ENCODE results near the gene APBA2.

APBA2 gene

DNA sequence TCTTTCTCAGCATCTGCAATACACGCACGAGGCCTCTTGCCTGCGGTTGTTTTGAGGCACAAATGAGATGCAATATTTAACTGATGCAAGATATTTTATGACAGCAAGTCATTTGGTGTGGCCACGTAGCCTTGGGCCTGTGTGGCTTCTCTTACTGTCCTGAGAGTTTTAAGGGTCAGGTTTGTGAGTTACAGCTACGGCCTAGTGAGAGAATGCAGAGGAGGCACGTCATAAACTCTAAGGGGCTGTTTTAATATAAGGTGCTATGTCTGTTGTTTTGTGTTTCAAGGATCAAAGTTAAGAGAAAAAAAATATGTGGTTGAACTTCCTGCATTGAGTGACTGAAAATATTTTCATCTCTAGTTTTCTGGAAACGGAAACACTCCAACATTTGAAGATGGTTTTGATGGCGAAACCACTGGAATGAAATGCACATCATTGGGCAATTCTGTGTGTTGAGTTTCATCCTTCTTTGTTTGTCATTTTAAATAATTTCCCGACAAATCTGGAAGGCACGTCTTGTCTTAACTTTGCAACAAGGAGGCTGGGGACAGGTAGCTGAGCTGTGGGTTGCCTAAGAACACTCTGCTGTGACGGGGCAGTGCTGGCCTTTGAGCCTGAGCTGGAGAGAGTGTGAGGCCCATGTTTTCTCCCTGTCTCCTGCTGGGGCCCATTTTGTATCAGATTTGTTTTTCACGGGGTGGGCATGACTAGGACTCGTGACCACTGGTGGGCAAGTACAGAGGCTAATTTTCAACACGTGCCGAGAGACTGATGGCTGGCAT is 5.1 kb downstream of the APBA2 start:
- Histone ChIP-seq H3F3A (ENCODE audit: insufficient read depth, low read length) (0 out of 2 replicates have a peak, but pooled peaks cover 7% of the 10 kb centered on the region), H3K4me3 (ENCODE audit: low read length) (no peak overlapping the region), H3K4me1 (ENCODE audit: low read length) (0 out of 2 replicates have a peak, but pooled peaks cover 11% of the 10 kb centered on the region), H3K9me3 (replicated peaks; ENCODE audit: insufficient read depth, low read length) (no peaks in the 10 kb centered on the region), H3K36me3 (replicated peaks; ENCODE audit: insufficient read depth, low read length) (no peaks in the 10 kb centered on the region), H4K20me1 (ENCODE audit: insufficient read depth, low read length) (no peaks in the 10 kb centered on the region), H3K79me2 (ENCODE audit: low read length) (peaks cover 58% of the 10 kb centered on the region), H3K9me2 (replicated peaks; ENCODE audit: insufficient read depth, low read length) (no peaks in the 10 kb centered on the region), H3K9ac (ENCODE audit: low read length) (no peak overlapping the region), H3K4me2 (ENCODE audit: low read depth, low read length) (no peak overlapping the region), H3K27ac (ENCODE audit: low read length) (no peak overlapping the region), H2AFZ (ENCODE audit: low read length) (no peak overlapping the region), H3K27me3 (replicated peaks; ENCODE audit: insufficient read depth, low read length) (no peaks in the 10 kb centered on the region)
- no peak for DNase-seq
- TF ChIP-seq, protein P1, sequence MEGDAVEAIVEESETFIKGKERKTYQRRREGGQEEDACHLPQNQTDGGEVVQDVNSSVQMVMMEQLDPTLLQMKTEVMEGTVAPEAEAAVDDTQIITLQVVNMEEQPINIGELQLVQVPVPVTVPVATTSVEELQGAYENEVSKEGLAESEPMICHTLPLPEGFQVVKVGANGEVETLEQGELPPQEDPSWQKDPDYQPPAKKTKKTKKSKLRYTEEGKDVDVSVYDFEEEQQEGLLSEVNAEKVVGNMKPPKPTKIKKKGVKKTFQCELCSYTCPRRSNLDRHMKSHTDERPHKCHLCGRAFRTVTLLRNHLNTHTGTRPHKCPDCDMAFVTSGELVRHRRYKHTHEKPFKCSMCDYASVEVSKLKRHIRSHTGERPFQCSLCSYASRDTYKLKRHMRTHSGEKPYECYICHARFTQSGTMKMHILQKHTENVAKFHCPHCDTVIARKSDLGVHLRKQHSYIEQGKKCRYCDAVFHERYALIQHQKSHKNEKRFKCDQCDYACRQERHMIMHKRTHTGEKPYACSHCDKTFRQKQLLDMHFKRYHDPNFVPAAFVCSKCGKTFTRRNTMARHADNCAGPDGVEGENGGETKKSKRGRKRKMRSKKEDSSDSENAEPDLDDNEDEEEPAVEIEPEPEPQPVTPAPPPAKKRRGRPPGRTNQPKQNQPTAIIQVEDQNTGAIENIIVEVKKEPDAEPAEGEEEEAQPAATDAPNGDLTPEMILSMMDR (IDR thresholded peaks at IDR 0.05; ENCODE audit: low read length), result no peak
- no peak for TF ChIP-seq EZH2 (optimal IDR thresholded peaks at IDR 0.05; ENCODE audit: low read depth, low read length)
- TF ChIP-seq EZH2phosphoT487 (IDR thresholded peaks at IDR 0.05; ENCODE audit: low read length), result no peak

DNA sequence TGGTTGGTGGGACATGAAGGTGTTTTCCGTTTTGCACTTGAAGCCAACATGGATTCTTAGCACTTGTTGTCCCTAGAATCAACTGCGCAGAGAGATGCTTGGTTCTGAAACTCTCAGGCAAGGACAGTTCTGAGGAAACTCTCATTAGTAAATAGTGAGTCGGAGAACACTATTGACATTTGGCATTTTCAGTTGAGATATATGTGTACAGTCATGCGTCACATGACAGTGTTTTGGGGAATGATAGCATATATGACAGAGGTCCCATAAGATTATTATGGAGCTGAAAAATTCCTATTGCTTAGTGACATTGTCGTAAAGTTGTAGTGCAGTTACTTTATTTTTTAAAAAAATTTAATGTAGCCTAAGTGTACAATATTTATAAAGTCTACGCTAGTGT is 5.8 kb downstream of the APBA2 start:
- Histone ChIP-seq H2AFZ (ENCODE audit: low read length) (no peak overlapping the region), H3K36me3 (replicated peaks; ENCODE audit: insufficient read depth, low read length) (no peaks in the 10 kb centered on the region), H3K27ac (ENCODE audit: low read length) (no peak overlapping the region), H3F3A (ENCODE audit: insufficient read depth, low read length) (0 out of 2 replicates have a peak, but pooled peaks cover 7% of the 10 kb centered on the region), H3K9me3 (replicated peaks; ENCODE audit: insufficient read depth, low read length) (no peaks in the 10 kb centered on the region), H3K4me1 (ENCODE audit: low read length) (0 out of 2 replicates have a peak, but pooled peaks cover 11% of the 10 kb centered on the region), H3K9ac (ENCODE audit: low read length) (no peak overlapping the region), H3K9me2 (replicated peaks; ENCODE audit: insufficient read depth, low read length) (no peaks in the 10 kb centered on the region), H3K4me2 (ENCODE audit: low read depth, low read length) (no peak overlapping the region), H3K4me3 (ENCODE audit: low read length) (no peak overlapping the region), H3K79me2 (ENCODE audit: low read length) (peaks cover 58% of the 10 kb centered on the region), H4K20me1 (ENCODE audit: insufficient read depth, low read length) (no peaks in the 10 kb centered on the region), H3K27me3 (replicated peaks; ENCODE audit: insufficient read depth, low read length) (no peaks in the 10 kb centered on the region)
- DNase-seq, result no peak
- no peak for TF ChIP-seq EZH2 (optimal IDR thresholded peaks at IDR 0.05; ENCODE audit: low read depth, low read length)
- TF ChIP-seq EZH2phosphoT487 (IDR thresholded peaks at IDR 0.05; ENCODE audit: low read length), result no peak
- TF ChIP-seq, protein P1 (IDR thresholded peaks at IDR 0.05; ENCODE audit: low read length), result no peak

DNA sequence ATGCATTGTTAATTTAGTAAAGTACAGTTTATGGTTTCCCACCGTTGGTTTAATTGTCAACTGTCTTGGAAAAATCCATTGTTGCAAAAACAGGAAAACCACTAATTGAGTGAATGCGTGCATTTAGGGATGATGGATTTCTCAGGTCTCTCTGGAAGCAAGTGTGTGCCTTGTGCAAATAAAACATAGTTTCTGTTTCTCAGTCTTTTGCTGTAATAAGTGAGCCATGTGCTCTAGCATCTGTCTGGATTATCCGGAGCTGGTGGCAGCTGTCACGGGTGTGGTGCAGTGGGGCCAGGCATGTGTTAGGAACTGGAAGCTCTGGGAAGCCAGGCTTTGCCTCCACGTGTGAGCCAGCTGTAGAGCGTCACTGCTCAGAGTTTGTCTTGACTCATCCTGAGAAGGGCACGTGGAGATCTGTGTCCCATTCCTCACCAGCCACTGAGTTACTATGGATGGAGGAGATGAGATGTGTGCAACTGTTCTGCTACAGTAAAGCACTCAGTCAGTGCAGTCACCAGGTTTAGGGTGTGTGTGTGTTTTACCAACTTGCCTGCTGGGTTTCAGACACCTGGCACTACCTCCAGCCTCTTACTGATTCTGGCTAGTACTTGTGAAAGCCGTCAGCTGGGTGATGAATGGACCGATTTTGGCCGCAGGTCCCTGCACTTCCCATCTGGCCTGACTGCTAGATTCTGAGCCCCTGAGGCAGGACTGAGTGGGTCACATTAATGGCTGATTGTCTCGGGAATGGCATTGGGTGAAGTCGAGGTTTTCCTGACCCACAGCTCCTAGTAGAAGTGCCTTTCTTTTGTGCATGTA is 7.2 kb downstream of the APBA2 start:
- Histone ChIP-seq H3K79me2 (ENCODE audit: low read length) (peaks cover 49% of the 10 kb centered on the region), H3K9ac (ENCODE audit: low read length) (peak overlapping the region; percentile 22; the same call in 1 of the 2 replicates), H3K4me2 (ENCODE audit: low read depth, low read length) (peak overlapping the region; percentile 60), H3F3A (ENCODE audit: insufficient read depth, low read length) (0 out of 2 replicates have a peak, but pooled peaks cover 7% of the 10 kb centered on the region), H3K4me1 (ENCODE audit: low read length) (0 out of 2 replicates have a peak, but pooled peaks cover 11% of the 10 kb centered on the region), H3K9me2 (replicated peaks; ENCODE audit: insufficient read depth, low read length) (no peaks in the 10 kb centered on the region), H3K27me3 (replicated peaks; ENCODE audit: insufficient read depth, low read length) (no peaks in the 10 kb centered on the region), H2AFZ (ENCODE audit: low read length) (0 out of 2 replicates have a peak overlapping the region, but pooled peaks have one; percentile 26), H3K36me3 (replicated peaks; ENCODE audit: insufficient read depth, low read length) (no peaks in the 10 kb centered on the region), H3K9me3 (replicated peaks; ENCODE audit: insufficient read depth, low read length) (no peaks in the 10 kb centered on the region), H3K4me3 (ENCODE audit: low read length) (peak overlapping the region; percentile 33; the same call in 1 of the 2 replicates), H3K27ac (ENCODE audit: low read length) (peak overlapping the region; percentile 65; the same call in 1 of the 2 replicates), H4K20me1 (ENCODE audit: insufficient read depth, low read length) (no peaks in the 10 kb centered on the region)
- DNase-seq, result peak; percentile 77
- TF ChIP-seq, protein P1 (IDR thresholded peaks at IDR 0.05; ENCODE audit: low read length), result no peak
- no peak for TF ChIP-seq EZH2 (optimal IDR thresholded peaks at IDR 0.05; ENCODE audit: low read depth, low read length)
- TF ChIP-seq EZH2phosphoT487 (IDR thresholded peaks at IDR 0.05; ENCODE audit: low read length), result no peak

Data from MM.1S (cell line).